Measurements from ENCODE around the gene PLA2G5.
A peak's percentile ranks its signal among the peaks of the same experiment; 100 is the strongest.
"Not testable (repeated sequence)": the region's sequence is repeated elsewhere in the genome, so short reads cannot be mapped to it uniquely, and the experiment has no call there.

Gene PLA2G5

GRCh38 chr1:20069874-20070273, at the start of gene PLA2G5:
Gene PLA2G5 (plus strand): TSS chr1:20070194. CDS start chr1:20084831, 14,637 bp downstream.
- DNase-seq, result no peak

DNA sequence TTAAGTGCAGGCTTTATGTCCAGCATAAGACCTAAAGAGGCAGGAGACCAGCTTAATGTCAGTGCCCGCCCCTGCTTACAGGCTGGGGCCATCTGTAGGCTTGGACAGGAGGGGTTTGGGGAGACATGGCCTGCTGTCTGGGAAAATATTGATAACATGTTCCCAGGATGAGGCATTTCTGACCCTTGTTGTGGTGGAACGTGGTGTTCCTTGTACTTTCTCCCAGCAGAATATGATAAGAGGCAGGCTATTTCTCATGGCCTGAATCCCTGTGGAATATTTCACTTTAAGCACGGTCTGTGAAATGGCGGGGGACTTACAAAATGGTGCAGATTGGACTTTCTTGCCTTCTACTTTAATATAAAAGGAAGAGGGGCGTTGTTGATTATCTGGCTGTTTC, 41.9 kb upstream of the PLA2G5 start:
- DNase-seq, result no peak

GRCh38 chr1:20028726-20029125, 41.3 kb upstream of the PLA2G5 start:
- no peak for DNase-seq

DNA sequence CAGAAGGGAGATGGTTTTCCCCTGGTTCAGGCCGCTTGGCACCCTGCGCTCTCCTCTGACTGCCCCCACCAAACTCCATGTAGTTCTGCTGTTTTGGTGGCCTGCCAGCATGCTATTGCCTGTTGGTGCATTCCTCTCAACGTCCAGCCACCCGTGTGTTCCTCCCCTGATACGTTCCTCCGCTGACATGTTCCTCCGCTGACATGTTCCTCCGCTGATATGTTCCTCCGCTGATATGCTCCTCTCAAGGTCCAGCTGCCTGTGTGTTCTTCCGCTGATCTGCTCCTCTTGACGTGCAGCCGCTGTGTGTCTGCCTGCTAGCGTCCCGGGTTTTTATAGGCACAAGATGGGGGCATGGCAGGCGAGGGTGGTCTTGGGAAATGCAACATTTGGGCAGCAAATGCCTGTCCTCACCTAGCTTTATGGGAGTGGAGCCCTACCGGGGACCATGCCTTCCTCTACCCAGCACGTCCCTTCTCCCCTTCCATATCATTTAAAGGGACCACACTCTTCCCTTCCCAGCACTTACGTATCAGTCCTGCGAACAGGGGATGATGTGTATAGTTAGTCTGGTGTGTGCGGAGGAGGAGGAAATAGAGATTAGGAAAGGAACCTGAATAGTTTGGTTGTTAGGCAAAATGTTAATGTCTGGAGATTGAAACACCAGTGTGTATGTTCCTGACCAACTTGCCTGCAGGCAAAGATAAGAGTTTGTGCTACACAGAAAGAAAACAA, 40.6 kb upstream of the PLA2G5 start:
- no peak for DNase-seq

DNA sequence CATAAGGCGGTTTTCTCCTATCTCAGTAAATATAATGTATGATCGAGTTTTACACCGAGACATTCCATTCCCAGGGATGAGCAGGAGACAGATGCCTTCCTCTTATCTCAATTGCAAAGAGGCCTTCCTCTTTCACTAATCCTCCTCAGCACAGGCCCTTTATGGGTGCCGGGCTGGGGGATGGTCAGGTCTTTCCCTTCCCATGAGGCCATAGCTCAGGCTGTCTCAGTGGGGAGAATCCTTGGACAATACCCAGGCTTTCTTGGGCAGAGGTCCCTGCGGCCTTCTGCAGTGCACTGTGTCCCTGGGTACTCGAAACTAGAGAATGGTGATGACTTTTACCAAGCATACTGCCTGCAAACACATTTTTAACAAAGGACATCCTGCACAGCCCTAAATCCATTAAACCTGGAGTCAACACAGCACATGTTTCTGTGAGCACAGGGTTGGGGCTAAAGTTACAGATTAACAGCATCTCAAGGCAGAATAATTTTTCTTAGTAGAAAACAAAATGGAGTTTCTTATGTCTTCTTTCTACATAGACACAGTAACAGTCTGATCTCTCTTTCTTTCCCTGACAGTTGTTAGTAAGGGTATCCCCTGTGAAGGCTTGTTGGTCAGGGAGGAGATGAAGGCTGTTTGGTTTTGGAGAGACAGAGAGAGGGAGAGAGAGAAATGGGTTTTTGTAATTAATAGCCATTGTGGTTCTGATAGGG, 39.4 kb upstream of the PLA2G5 start:
- DNase-seq, result not testable (repeated sequence)

GRCh38 chr1:20031161-20031560, 38.8 kb upstream of the PLA2G5 start:
- no peak for DNase-seq

DNA sequence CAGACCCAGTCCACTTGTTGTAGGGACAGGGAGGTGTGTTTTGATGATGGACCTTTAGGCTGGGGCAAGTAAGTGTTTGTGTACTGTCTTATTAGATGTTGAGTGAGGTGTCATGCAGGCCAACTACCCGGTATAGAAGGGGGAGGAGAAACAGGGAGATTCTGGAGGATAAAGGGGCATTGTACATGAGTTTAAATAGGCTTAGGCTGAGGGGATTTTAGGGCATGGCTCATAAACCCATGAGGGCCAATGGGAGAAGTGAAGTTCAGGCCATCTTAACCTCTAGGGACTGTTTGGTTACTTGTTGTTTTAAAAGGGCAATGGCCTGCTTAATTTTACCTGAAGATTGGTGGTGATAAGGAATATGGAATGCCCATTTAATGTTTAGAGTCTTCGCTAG, 38.2 kb upstream of the PLA2G5 start:
- DNase-seq, result no peak

DNA sequence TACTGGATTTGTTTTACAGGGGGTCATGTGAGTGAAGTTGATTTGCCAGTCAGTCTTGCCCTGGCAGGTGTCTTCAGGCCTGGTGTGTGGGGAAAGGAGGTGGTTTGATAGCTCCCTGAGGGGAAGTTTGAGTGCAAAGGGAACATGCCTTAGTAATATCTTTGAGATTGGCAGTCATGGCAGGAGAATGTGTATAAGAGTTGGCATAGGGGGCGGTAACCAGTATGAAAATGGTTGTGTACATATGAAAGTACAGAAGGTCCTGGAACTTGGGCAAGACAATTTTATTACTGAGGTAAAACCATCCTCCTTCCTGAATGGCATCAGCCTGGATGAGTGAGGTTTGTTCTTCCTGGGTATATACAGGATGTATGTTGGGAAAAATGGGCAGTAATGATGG, 37.6 kb upstream of the PLA2G5 start:
- no peak for DNase-seq

- no peak for DNase-seq
Measured at GRCh38 chr1:20033420-20033819, 36.6 kb upstream of the PLA2G5 start.

- DNase-seq, result no peak
Measured at GRCh38 chr1:20035114-20035513, 34.9 kb upstream of the PLA2G5 start.

- no peak for DNase-seq
Measured at GRCh38 chr1:20037877-20038276, 32.1 kb upstream of the PLA2G5 start.

- DNase-seq, result no peak
Measured at GRCh38 chr1:20047096-20047495, 22.9 kb upstream of the PLA2G5 start.

GRCh38 chr1:20048563-20048962, 21.4 kb upstream of the PLA2G5 start:
- no peak for DNase-seq

- DNase-seq, result not testable (repeated sequence)
Measured at GRCh38 chr1:20049056-20049798, 20.8 kb upstream of the PLA2G5 start.

- DNase-seq, result no peak
Measured at GRCh38 chr1:20051218-20051829, 18.7 kb upstream of the PLA2G5 start.

DNA sequence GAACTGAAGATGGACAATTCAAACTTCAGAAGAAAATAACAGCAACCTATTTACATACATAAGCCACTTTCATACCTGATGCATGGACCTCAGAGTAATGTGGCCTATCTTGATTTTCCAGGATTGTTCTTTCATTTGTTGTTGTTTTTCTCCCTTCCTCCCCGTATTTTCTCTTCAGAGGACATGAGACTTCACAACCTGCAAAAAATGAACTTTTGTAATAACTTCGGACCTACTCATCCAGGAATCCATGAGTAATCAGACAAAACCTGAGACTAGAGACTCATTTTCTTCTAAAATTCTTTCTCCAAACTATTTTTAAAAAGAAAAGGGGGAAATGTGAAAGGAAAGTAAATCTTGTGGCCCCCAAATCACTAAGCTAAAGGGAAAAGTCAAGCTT, 17.6 kb upstream of the PLA2G5 start:
- no peak for DNase-seq

GRCh38 chr1:20057886-20058420, 12.0 kb upstream of the PLA2G5 start:
- no peak for DNase-seq

DNA sequence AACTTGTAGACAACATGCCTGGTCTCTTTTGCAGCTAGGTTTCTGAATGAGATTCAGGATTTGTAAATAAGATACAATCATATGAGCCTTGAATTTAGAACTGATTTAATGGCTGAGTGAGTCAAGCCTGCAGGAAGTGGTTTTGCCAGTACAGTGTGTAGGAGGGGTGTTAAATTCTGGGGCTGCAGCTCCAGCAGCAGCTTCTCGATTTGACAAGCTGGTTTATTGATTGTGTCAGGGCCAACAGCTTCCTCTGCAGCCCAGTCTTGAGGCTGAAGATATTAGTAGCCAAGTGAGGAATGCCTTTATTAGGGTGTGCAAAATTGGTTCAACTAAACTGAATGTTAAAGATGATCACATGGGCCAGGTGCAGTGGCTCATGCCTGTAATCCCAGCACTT, 11.5 kb upstream of the PLA2G5 start:
- DNase-seq, result peak in 1 of 2 experiments; percentile 9

GRCh38 chr1:20059847-20060246, 10.1 kb upstream of the PLA2G5 start:
- no peak for DNase-seq

- not testable (repeated sequence) for DNase-seq
Measured at GRCh38 chr1:20060791-20061190, 9.2 kb upstream of the PLA2G5 start.

DNA sequence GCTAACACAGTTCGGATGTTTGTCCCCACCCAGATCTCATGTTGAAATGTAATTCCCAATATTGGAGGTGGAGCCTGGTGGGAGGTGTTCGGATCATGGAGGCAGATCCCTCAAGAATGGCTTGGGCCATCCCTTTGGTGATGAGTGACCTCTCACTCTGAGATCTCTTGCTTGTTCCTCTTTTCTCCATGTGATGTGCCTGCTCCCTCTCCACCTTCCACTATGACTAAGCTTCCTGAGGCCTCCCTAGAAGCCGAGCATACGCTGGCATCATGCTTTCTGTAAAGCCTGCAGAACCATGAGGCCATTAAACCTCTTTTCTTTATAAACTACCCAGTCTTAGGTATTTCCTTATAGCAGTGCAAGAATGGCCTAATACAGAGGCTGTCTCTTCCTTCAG, 8.1 kb upstream of the PLA2G5 start:
- no peak for DNase-seq

GRCh38 chr1:20063861-20064292, 6.1 kb upstream of the PLA2G5 start:
- DNase-seq, result no peak

DNA sequence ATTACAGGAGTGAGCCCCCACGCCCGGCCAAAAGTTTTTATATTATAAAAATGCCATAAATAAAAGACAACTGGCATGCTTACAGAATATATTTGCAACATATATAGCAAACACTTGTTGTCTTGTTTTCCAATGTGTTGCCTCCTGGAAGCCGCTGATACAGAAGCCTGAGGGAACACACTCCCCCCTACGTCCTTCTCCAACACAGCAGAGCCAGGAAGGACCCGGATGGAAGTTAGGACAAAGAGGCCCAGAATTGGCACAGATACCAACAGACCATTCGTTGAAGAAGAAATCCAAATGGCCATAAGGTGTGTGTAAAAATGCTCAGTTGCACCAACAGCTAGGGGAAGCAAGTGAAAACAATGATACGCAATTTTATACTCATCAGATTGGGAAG, 1.3 kb upstream of the PLA2G5 start:
- DNase-seq, result no peak

Measured in AML-193 (cell line).